Stimulated activated CD4-positive, alpha-beta T cell treated with anti-CD3 and anti-CD28 coated beads, Interleukin-1b, Interleukin-23, amount 100 ng/mL, for 48 hours (primary cell): ENCODE measurements around the gene ITPKC.
A peak's percentile ranks its signal among the peaks of the same experiment; 100 is the strongest.

Source experiments
- DNase-seq: peaks from one replicate; pipeline ENCODE4 v3.0.0-alpha.2; 2020

The ITPKC gene

DNA sequence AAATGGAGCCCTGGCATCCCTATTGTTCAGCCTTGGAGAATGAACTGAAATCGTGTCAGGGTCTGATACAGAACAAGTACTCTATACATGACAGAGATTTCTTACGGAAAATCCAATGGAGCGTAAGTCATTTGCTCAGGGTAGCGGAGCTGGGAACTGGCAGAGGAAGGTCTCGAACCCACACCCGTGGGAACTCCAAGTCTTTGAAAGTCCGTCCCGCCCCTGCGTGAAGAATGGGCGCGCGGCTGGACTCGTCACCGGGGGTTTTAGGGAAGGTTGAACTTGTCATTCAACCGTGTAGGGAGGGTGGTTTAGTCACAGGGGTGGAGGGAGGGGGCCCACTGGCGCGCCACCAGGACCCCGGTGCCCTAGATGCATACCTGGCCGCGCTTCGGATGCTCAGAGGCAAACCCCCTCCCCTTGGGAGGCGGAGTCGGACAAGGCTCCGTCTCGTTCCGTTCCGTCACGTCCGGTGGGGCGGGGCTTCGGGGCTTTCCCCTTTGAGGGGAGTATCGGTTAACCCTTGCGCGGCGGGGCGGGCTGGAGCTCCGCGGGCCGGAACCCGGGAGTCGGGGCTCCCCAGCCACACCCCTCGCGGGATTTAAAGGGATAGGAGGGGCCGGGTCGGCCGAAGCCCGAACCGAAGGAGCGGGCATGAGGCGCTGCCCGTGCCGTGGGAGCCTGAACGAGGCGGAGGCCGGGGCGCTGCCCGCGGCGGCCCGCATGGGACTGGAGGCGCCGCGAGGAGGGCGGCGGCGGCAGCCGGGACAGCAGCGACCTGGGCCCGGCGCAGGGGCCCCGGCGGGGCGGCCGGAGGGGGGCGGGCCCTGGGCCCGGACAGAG lies at the start of gene ITPKC, which contains the start of gene COQ8B:
Gene ITPKC (plus strand): TSS at position 631 of the 843 bp plus-strand sequence. CDS start 24 bp downstream, at position 655.
Gene COQ8B (minus strand): TSS at position 405 of the 843 bp plus-strand sequence. CDS start 2,254 bp downstream, outside the sequence.
- DNase-seq: peak; percentile 99

DNA sequence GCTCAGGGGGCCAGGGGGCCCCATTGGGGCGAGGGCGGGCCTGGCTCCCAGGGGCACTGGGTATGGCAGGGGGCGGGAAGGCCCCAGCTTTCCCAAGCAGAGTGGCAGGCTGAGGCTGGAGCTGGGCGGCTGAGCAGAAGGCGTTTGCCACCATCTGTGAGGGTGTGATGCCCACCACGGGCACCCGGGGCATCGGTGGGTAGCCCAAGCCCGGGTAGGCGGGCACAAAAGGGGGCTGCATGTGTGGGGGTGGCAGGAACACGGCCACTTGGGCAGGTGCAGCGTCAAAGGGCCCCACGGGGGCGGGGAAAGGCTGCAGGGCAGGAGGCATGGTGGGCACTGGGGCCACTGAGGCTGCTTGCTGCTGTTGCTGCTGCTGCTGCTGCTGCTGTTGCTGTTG lies 49.3 kb upstream of the ITPKC start:
- no peak for DNase-seq

GRCh38 chr19:40668991-40669614 lies 47.8 kb upstream of the ITPKC start:
- DNase-seq: no peak

DNA sequence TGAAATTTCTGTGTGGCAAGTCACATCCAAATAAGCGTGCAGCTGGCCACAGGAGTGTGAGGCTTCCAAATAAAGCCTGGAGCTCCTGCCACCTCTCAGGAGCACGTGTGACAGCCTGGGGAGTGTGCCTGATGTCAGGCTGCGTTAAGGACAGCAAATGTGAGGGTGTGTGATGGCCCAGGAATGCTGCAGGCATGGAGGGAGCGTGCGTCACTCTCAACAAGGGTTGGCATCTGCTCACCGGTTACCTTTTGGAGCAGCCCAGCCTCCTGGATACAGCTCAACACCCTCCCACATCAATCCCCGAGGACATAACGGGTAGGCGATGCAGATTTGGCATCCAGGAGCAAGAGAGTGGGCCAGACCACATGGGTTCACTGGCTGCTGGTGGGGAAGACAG lies 45.5 kb upstream of the ITPKC start:
- no peak for DNase-seq

- DNase-seq: no peak
Observed at GRCh38 chr19:40672038-40672437, 44.9 kb upstream of the ITPKC start.

DNA sequence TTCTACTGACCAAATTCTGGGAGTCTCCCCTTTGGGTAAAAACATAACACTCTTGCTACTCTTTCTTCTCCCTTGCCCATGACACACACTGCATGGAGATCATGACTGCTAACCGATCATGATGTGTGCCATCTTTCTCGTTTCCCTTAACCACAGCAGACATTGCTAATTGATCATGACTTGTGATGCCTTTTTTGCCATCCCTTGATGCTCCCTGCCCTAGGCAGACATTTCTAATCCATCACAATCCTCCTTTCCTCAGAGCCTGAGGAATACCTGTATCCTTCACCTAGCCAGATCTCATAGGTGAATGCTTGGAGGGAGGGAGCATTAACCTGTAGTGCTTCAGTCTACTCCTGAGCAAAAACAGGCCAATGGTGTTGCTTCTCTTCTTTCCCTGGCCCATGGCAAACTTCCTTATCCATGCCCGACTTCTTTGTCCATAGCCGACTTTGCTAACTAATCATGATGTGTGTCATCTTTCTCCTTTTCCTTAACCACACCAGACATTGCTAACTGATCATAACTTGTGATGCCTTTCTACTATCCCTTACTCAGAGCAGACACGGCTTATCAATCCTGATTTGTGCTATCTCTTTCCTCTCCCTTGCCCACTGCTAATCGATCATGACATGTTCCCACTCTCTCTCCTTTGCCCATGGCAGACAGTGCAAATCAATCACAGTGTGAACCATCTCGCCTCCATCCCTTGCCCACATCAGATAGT lies 44.2 kb upstream of the ITPKC start:
- DNase-seq: no peak

- DNase-seq: no peak
Observed at GRCh38 chr19:40673397-40673796, 43.5 kb upstream of the ITPKC start.

DNA sequence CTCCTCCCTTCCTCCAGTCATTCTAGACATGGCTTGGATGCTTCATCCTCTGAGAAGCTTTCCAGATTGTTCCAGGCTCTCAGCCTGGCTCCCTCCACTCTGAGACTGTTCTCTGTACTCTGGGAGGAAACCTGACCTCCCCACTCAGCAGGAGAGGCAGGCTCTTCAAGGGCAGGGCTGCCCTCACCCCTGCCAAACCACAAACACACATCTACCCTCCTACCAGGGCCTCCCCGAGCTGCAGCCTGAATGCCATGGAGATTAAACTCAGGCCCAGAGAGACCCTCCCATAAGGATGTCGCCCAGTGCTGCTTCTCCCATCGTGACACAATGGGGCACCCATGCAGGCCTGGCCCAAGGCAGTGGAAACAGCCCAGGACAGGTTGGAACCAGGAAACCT lies 42.6 kb upstream of the ITPKC start:
- no peak for DNase-seq

- no peak for DNase-seq
Observed at GRCh38 chr19:40677156-40677555, 39.8 kb upstream of the ITPKC start.

DNA sequence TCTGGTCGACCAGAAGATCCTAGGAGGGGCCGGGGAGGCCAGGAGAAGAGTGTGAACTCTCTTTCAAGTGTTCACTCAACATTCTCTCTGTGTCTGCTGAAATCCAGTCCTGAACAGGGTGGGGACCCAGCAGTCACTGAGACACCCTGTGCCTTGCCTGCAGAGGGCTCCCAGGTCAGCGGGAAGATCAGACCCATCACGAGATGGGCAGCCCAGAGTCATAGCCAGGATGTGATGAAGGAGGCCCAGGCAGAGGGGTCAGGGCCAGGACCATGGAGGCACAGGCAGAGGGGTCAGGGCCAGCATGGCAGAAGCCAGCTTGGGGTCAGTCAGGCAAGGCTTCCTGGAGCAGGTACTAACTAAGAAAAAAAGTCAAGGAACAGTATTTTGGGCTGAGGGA lies 35.9 kb upstream of the ITPKC start:
- no peak for DNase-seq

GRCh38 chr19:40682431-40682964 lies 34.4 kb upstream of the ITPKC start:
- DNase-seq: no peak

GRCh38 chr19:40683437-40683836 lies 33.5 kb upstream of the ITPKC start:
- no peak for DNase-seq

DNA sequence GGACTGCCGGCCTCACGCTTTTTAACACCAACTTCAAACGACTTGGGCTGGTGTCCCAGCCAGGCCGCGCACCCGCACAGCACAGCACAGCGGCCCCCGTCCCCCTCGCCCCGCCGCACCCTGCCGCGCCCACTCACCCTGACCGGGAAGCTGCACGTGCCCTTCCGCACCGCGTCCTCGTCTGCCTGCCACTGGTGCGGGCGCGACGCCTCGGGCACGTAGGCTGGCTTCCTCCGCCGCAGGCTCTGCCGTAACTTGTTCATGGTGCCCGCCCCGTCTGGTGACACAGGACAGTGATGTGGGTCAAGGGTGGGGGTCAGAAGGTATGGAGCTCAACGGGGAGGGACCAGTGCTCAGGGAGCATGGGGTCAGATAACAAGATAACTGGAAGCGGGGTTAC lies 32.6 kb upstream of the ITPKC start:
- no peak for DNase-seq

DNA sequence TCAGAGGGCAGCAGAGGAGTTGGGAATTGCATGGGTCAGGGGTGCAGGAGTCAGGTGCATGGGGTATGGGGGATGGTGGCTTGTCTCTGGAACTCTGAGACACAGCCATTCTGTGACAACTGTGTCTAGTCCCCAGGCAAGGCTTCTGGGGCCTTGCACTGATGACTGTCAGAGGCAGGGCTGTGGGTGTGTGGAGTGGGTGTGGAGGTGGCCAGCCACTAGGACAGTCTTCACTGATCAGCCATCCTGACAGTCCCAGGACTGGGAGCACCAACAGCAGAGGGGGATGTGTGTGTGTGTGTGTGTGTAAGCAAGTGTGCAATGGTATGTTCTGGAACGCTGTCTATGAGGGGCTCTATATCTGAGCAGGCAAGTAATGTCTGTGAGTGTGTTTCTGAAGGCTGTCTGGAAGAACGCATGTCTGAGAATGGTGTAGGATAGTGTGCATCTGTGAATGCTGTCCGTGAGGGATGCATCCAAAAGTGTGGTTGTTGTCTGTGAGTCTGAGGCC lies 31.8 kb upstream of the ITPKC start:
- DNase-seq: no peak

GRCh38 chr19:40685563-40685962 lies 31.3 kb upstream of the ITPKC start:
- no peak for DNase-seq

GRCh38 chr19:40686882-40687524 lies 29.9 kb upstream of the ITPKC start:
- no peak for DNase-seq

DNA sequence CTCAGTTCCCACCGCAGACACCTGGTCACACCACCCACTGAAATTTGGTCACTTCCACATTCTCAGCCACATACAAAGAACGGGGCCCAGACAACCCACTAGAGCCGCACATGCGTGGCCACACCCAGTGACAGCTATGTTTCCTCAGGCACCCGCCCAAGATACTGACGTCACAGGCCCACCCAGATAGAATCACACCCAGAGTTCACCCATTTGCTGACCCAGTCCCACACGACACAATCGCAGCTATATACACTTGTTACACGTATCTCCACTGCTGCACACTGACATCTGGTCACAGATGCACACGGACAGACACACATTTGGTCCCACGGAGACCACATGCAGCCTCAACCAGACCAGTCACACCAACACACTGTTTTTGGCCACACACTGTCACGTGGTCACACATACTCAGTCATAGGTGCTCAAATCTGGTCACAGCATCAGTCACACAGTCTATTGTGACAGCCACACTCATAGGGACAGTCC lies 29.3 kb upstream of the ITPKC start:
- no peak for DNase-seq

DNA sequence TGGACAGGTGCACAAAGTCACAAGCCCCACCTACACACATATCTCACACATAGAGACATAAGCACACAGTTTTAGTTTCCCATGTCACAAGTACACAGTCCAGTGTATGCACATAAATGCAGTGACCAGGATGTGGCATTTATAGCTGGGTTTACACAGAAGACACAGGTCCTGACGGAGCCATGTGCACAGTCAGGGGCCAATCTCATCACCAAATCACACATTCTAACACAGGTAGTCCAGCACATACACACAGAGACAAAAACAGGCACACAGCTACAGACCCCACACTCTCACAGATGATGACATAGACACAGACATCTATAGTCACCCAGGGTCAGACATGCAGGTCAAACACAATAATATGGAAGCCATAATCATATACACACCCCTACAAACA lies 28.6 kb upstream of the ITPKC start:
- DNase-seq: no peak

GRCh38 chr19:40688987-40689338 lies 27.9 kb upstream of the ITPKC start:
- DNase-seq: no peak

DNA sequence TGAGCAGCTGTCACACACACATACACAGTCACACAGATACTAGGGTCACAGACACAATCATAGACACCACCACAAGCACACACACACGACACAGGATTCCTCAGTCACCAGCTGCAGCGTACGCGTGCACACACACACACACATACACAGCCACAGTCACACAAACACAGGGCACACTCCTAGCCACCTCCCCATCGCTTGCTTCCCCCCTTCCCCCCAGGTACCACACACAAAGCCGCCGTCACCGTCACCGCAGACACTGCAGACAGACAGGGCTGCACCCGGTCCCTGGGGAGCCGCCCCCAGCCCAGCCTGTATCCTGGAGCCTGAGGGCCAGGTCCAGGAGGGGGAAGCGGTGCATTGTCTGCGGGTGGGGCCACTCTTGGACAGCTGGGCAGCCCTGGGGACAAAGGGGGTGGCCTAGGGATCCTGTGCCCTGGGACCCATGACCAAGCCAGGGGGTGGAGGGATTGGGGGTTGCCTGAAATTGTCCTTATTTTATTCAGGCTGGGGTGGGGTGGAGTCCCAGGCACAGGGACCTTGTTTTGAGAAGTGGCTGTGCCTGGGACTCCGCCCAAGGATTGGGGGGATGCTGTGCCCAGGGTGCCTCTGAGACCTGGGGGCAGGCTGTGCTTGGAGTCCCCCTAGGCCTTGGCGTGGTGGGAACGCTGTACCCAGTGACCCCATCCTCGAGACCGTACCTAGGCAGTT lies 27.4 kb upstream of the ITPKC start:
- DNase-seq: no peak

- no peak for DNase-seq
Observed at GRCh38 chr19:40690050-40690692, 26.7 kb upstream of the ITPKC start, which contains the start of gene NUMBL. Gene NUMBL (minus strand): TSS chr19:40690651. CDS start chr19:40690483, 168 bp downstream.
